Measurements from ENCODE around the gene SYNE3.

SYNE3 gene

GRCh38 chr14:95538801-95539509, 22.5 kb upstream of the SYNE3 start:
- no peak for DNase-seq

DNA sequence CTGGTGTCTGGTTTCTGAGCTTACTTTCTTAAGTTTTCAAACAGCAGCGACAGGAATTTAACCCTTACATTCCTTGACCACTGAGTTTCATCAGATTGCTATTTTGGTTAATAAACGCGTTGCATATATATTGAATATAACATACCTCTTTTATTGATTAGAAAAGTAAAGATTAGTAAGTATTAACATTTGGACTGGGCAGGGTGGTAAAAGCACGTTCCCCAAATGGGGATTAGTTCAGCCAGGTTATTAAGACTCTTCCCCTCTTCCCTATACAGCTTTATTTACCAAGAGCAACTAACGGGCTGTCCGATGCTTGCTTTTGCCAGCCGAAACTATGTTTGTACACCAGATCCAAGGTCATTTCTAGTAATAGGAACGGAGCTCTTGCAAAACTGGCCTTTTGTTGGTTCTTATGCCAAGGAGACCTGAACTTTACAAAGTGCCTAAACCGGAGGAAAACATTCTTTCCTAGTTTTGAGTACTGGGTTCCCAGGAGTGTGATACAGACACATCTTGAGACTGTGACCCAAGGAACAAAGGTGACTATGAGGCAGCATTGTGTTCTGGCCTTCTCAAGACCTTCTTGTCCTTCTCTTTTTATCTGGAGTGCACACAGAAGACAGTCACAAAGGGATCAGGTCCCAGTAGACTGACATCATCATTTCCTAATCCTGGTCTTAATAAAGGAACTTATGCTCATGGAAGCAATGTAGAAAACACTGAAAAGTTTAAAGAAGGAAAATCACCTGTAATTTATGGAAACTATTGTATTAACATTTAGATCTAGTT, 21.0 kb upstream of the SYNE3 start:
- DNase-seq = no peak

DNA sequence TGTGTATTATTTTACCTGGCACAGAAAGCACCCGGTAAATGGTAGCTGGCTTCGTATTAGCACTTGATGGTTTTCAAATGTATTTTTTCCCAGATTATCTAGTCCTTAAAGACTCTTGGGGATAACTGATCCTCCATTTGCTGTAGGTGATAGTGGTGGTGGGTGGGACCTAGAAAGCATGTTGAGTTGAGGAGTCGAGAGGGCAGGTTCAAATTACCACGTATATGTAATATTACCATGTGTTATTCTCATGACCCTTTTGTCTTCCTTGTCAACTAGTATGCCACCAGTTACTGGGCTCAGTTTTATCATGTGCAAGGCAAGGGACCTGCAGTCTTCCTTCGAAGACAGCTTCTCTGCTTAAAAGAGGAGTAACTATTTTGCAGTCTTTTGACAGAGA, 20.2 kb upstream of the SYNE3 start:
- no peak for DNase-seq

- DNase-seq = no peak
These were observed 19.7 kb upstream of the SYNE3 start for GRCh38 chr14:95536036-95536593.

GRCh38 chr14:95535226-95536021, 19.0 kb upstream of the SYNE3 start:
- no peak for DNase-seq

- peak; percentile 97 to 99 (median 98) for DNase-seq
These were observed 18.1 kb upstream of the SYNE3 start, which contains the start of gene GLRX5 for GRCh38 chr14:95534299-95535225. Gene GLRX5 (plus strand): TSS chr14:95535050. CDS start chr14:95535090, 40 bp downstream.

DNA sequence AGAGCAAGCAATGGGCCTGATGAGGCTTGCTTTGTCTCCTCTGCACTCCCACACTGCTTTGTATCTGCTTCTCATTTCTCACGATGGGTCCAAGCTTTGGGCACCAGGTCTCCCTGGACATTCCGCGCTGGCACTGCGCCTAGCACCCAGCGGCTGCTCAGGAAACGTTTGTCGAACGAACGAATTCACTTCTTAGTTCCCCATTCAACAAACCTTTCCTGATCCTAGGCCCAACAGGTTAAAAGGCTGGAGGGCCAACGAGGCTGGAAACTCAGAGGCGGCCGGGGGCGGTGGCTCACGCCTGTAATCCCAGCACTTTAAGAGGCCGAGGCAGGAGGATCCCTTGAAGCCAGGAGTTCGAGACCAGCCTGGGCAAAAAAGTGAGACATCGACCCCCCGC, 17.4 kb upstream of the SYNE3 start:
- DNase-seq = no peak

GRCh38 chr14:95533391-95533821, 17.0 kb upstream of the SYNE3 start:
- no peak for DNase-seq

DNA sequence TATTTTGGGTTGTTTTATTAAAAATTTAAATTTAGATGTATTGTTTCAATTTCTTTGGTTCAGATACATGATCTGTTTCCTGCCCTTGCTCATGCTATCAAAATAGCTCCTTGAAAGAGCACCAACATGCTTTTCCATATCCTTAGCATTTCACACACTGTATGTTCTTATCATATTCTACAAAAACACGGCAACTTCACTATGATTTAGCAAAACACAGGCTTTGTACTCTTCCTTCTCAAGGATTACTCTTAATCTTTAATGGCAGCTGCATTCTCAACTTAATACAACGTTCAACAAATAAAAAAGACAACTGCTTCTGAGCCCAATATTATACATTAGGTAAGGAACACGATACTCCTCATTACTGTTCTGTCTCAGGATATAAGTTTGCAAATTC, 15.5 kb upstream of the SYNE3 start:
- DNase-seq = no peak

DNA sequence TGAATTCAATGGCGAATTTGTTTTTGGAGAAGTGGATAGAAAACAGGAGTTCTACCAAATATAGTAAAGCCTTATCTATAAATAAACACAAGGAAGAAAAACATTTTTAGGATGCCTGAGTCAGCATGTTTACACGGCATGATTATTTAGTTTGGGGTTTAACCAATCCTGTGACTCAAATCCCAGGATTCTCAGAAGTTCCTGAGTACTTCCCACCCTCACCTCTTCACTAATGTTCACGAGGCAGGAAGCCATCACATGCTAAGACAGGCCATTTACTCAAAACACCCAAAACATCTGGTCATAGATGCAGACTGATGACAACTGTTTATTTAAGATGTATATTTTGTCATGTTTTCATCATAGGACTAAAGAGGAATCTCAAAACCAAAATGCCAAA, 15.0 kb upstream of the SYNE3 start:
- no peak for DNase-seq

DNA sequence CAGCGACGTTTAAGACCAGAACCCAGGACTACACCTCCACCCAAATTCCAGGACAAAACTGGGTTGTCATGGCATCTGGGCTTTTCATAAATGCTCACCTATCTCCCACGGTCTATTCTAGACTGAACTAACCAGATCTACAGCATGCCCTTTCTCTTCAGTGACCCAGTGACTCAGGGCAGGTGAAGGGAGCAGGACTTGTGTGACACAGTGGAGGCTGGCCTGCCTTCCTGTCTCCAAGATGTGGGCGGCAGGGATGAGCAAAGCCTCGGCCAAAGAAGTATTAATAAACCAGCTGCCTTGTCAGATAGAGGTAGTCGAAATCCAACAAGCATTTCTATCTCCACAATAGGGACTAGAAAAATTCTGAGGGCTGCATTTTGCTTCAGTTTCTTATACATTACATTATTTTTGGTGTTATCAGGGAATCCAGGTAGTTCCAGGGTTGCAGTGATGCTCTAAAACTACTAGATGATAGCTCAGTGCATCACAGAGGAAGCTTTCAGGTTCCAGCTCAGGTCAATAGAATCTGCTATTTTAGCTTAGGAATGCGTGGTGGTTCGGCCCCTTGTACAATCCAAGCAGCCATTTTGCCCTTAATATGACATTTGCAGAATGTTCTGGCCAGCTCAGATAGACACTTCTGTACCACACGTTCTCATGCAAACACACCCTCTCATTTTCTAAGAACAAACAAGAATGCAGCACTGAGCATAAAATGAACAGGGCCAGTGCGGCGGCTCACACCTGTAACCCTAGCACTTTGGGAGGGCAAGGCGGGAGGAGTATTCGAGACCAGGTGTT, 14.2 kb upstream of the SYNE3 start:
- no peak for DNase-seq

GRCh38 chr14:95529216-95529615, 12.8 kb upstream of the SYNE3 start:
- no peak for DNase-seq

GRCh38 chr14:95527387-95528002, 11.0 kb upstream of the SYNE3 start:
- DNase-seq = peak in 2 of 4 experiments; percentile 13 to 43

- no peak for DNase-seq
These were observed 10.3 kb upstream of the SYNE3 start for GRCh38 chr14:95526483-95527386.

DNA sequence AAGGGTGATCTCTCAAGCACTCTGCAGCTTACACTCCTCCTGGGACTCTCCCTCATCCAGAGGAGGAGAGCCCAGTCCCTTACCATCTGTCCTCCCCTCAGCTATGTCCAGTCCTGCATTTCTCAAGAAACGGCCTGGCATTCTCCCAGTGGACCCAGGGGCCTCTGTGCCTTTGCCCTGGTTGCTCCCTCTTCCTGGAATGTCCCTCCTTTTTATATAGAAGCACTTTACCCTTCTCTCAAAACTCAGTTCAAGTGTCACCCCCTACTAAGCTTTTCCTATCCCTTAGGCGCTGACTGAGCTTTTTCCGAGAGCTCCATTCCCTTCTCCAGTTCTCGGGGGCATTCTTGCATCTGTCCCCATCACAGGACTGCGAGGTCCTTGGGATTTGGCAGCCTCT, 9.5 kb upstream of the SYNE3 start:
- no peak for DNase-seq

- DNase-seq = no peak
These were observed 8.5 kb upstream of the SYNE3 start for GRCh38 chr14:95524706-95525512.

DNA sequence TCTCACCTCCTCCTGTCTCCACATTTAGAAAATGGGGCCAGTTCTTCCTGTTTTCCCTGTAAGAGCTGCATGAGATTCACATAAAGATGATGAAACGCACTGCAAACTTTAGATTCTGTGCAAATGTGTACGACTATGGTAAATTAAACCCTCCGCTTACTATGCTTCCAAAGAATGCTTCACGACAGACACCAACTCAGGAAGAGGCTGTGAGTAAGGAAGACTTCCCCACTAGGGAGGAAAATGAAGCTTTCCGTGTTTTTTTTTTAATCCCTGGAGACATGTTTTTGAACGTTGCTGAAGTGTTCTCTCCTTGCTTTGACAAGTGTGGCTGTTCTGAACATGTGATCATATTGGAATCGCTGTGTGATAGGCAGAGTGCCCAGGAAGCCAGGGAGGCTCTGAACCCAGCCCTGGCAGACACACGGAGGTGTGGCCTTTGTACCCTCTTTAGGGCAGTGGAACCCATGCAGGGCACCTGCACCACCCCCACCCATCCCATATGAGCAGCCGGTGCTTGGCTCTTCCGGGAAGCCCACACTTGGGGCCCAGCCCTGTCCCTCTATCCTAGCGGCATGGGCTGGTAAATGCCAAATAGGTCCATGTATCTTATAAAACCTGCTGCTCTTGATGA, 7.5 kb upstream of the SYNE3 start:
- peak in 1 of 4 experiments; percentile 24 for DNase-seq
